SK-N-MC (cell line): ENCODE measurements around the gene CDKAL1.
A peak's percentile ranks its signal among the peaks of the same experiment; 100 is the strongest.

Experiments
- EZH2 ChIP-seq: fragments of 200-600 bp; sonication (generic); IDR thresholded peaks from one replicate; pipeline ENCODE4 v1.6.1; 2017; ENCODE audit warnings: antibody characterized with exemption
- POLR2AphosphoS5 ChIP-seq: IDR thresholded peaks from 2 replicates; pipeline ENCODE4 v1.6.1; 2012; ENCODE audit warnings: mild to moderate bottlenecking, low read depth, low read length, borderline replicate concordance

DNA sequence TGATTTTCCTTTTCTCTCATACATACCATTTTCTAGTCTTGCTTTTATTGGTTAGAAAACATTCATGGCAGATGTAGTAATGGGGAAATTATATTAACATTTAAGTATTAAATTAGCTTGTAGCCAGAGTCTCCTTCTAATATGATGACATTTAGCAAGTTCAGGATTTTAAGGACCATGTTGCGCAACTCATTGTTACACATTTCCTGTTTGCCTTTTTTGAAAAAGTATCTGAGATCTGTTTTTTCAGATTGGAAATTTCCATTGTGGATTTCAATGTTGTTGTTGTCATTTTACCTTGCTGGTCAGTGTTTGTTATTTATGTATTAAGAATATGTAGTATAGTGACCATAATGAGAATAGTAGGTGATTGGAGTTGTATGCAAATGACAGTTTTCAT, 38.7 kb downstream of the CDKAL1 start:
- TF ChIP-seq EZH2 (no peak), POLR2AphosphoS5 (peak; percentile 47; the same call in 1 of the 2 replicates)
